Right lobe of liver (tissue), 6 donors: ENCODE measurements around the gene ERCC3. TPM values are rescaled to one million over a fixed set of nuclear protein-coding genes. Genes with fewer than 3 reads are reported as not detected.

Experiments
- ATAC-seq, 4 donors: fragments of 200-7000 bp; cut with Tn5 transposase; one replicate each; pipeline ENCODE4 v1.9.1; 2020; ENCODE audit warnings: mild to moderate bottlenecking in 4 of 4, moderate library complexity in 4 of 4
- DNase-seq, 3 donors: peaks; one replicate each; pipeline ENCODE4 v3.0.0-alpha.2; 2020
- H3K27ac ChIP-seq, 3 donors: fragments of 200-600 bp; one replicate each; pipeline ENCODE4 v1.8.0; 2022
- H3K27me3 ChIP-seq, 2 donors: fragments of 200-600 bp; one replicate each; pipeline ENCODE4 v1.8.0; 2022
- H3K36me3 ChIP-seq, 4 donors: fragments of 200-600 bp; sonication (generic) in 1 of 4; one replicate each; pipeline versions ENCODE4 v1.5.1 to v1.8.0; 2017 to 2022; ENCODE audit warnings: control low read depth in 1 of 4
- H3K4me1 ChIP-seq, 4 donors: fragments of 200-600 bp; sonication (generic) in 1 of 4; one replicate each; pipeline versions ENCODE4 v1.5.1 to v1.8.0; 2017 to 2022; ENCODE audit warnings: control low read depth in 1 of 4
- H3K4me3 ChIP-seq, 3 donors: fragments of 200-600 bp; one replicate each; pipeline ENCODE4 v1.8.0; 2022
- H3K9me3 ChIP-seq, 4 donors: fragments of 200-600 bp; sonication (generic) in 1 of 4; one replicate each; pipeline versions ENCODE4 v1.5.1 to v1.8.0; 2017 to 2022; ENCODE audit warnings: control low read depth in 1 of 4
- POLR2A ChIP-seq: fragments of 450-650 bp; IDR thresholded peaks from one replicate; pipeline ENCODE4 v1.6.1; 2017; ENCODE audit warnings: antibody characterized with exemption, mild to moderate bottlenecking
- WGBS: methylation state at CpG from one replicate; pipeline ENCODE4 v1.1.6; 2018; ENCODE audit warnings: low coverage, low lambda C conversion rate; ENCODE audit not compliant: insufficient coverage; ENCODE audit errors: missing lambda C conversion rate; 5-methylcytosine and 5-hydroxymethylcytosine counted together
- intact Hi-C, 2 donors: fragments of 100-400 bp; cut with DNase I; formaldehyde crosslinking; loops; one replicate each; pipeline versions ENCODE4 v1.11.2 to v1.14.1; 2022
- total RNA-seq, 6 experiments: library from RNA; depleted of rRNA in 2 of 6; stranded (reverse); fragments of >200 nt in 2 of 6; fragmentation: NEBNext Ultra II Directional in 3 of 6; extraction: Animal tissue kit (Norgen Biotek cat#: 25700) in 3 of 6; gene quantifications; one replicate each; pipeline versions ENCODE4 v1.1.0 to v1.2.4, GENCODE V29; 2016 to 2023
- TF ChIP-seq, protein P1 (sequence below), 4 donors: fragments of 200-600 bp in 3 of 4; fragments of 450-650 bp in 1 of 4; IDR thresholded peaks; one replicate each; pipeline versions ENCODE4 v1.5.1 to v1.8.0; 2016 to 2022; ENCODE audit warnings: antibody characterized with exemption in 4 of 4, mild to moderate bottlenecking in 2 of 4
- donor health status: DM: no; HTN: yes; CAD: no.
- donor health status: DM: no; HTN: no; CAD: no.
- donor health status: DM: no; HTN: no; CAD: no.
- donor health status: DM: no; HTN: yes; CAD: no.
- donor health status: DM: no; HTN: yes; CAD: no.

Gene ERCC3
- total RNA-seq, 6 experiments from 2014 or later, result 13.5 to 17.3 (median 16.0) TPM

DNA sequence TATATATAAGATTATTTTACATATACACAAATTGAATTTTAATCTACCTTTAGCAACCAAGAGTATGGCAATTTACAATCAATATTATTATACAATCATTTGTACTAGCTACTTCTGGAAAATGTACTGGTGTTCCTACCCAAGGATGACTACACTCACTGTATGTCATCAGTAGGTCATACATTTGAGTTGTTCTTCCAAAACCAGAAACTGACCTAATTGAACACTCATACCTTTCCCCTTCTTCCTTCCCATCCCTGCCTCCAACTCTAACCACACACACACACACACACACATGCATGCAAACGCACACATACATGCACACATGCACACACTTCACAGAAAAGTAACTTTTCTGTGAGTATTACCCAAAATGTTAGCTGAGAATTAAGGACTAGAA lies 8.2 kb upstream of the ERCC3 start:
- TF ChIP-seq, protein P1, sequence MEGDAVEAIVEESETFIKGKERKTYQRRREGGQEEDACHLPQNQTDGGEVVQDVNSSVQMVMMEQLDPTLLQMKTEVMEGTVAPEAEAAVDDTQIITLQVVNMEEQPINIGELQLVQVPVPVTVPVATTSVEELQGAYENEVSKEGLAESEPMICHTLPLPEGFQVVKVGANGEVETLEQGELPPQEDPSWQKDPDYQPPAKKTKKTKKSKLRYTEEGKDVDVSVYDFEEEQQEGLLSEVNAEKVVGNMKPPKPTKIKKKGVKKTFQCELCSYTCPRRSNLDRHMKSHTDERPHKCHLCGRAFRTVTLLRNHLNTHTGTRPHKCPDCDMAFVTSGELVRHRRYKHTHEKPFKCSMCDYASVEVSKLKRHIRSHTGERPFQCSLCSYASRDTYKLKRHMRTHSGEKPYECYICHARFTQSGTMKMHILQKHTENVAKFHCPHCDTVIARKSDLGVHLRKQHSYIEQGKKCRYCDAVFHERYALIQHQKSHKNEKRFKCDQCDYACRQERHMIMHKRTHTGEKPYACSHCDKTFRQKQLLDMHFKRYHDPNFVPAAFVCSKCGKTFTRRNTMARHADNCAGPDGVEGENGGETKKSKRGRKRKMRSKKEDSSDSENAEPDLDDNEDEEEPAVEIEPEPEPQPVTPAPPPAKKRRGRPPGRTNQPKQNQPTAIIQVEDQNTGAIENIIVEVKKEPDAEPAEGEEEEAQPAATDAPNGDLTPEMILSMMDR (IDR thresholded peaks at IDR 0.05), result no peak
- TF ChIP-seq POLR2A, result no peak
- ATAC-seq, result no peak
- Histone ChIP-seq H3K36me3 (peaks cover 0 to 4% (median 3%) of the 10 kb centered on the region in 4 donors), H3K27me3 (no peaks in the 10 kb centered on the region), H3K27ac (no peak overlapping the region), H3K4me3 (no peak overlapping the region), H3K9me3 (no peaks in the 10 kb centered on the region), H3K4me1 (no peaks in the 10 kb centered on the region)
- WGBS, result 92% methylated on average over 1 of the region's 1 CpG
- DNase-seq, result no peak
- intact Hi-C loops, result no loop called here

DNA sequence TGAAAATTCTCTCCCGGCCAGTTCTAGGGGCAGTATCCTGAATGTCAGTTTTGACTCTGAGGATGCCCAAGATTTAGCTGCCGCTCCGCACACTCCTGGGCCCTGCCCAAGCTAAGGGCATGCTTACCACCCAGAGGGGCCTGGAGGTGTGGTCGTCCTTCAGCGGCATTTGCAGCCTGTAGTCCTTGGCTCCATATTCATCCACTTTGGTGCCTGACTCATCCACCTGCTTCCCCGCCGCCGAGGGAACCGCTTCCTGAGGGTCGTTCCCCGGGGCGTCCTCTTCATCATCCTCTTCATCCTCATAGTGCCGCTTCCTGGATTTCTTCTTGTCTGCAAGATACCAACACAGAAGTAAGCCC lies 577 bp downstream of the ERCC3 start:
- 0% methylated on average over 8 of the region's 13 CpGs for WGBS
- Histone ChIP-seq H3K4me1 (peaks cover 0 to 11% (median 5%) of the 10 kb centered on the region in 4 donors), H3K9me3 (no peaks in the 10 kb centered on the region), H3K4me3 (peak overlapping the region; percentile 90 to 98 (median 91)), H3K27ac (peak overlapping the region in 2 of 3 donors; percentile 58 to 62), H3K36me3 (peaks cover 0 to 42% (median 15%) of the 10 kb centered on the region in 4 donors), H3K27me3 (no peaks in the 10 kb centered on the region)
- TF ChIP-seq POLR2A, result no peak
- TF ChIP-seq, protein P1 (IDR thresholded peaks at IDR 0.05), result no peak
- intact Hi-C loops, result no loop called here
- no peak for DNase-seq
- ATAC-seq, result no peak

DNA sequence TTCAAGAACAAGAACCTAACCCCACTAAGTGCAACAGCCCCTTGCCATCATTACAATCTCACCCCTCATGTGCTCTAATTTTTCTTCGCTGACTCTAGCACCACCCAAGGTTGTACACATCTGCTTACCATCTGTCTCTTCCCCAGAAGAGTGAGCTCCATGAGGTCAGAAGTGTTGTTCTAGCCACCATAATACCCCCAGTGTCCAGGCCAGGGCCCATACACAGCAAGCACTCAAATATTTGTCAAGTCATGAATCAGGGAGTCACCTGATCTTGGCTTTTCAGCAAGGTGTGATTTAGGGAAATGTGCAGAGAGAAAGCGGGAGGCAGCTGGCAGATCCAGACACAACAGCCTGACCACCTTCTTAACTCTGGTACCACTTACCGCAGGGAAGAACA lies 5.7 kb downstream of the ERCC3 start:
- intact Hi-C loops, result no loop called here
- Histone ChIP-seq H3K36me3 (peaks cover 0 to 93% (median 43%) of the 10 kb centered on the region in 4 donors), H3K9me3 (no peaks in the 10 kb centered on the region), H3K4me3 (no peak overlapping the region), H3K27me3 (no peaks in the 10 kb centered on the region), H3K27ac (no peak overlapping the region), H3K4me1 (peaks cover 0 to 7% (median 3%) of the 10 kb centered on the region in 4 donors)
- TF ChIP-seq, protein P1 (IDR thresholded peaks at IDR 0.05), result no peak
- no peak for TF ChIP-seq POLR2A
- ATAC-seq, result no peak
- no peak for DNase-seq
- 100% methylated on average over 2 of the region's 3 CpGs for WGBS

DNA sequence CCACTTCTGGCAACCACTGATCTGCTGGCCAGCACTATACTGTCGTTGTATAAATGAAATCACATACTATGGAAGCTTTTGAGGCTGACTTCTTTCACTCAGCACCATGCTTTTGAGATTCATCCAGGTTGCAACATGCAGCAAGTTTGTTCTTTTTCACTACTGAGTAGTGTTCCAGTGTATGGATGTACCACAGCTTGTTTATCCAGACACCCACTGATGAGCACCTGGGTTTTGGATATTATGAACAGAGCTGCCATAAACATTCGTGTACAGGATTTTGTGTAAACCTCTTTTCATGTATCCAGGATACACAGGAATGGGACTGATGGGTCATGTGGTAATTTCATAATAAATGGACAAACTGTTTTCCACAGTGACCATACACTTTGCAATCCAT lies 10.7 kb downstream of the ERCC3 start:
- no peaks in the 10 kb centered on the region for H3K4me1 ChIP-seq
- no peak for TF ChIP-seq POLR2A
- TF ChIP-seq, protein P1 (IDR thresholded peaks at IDR 0.05), result no peak
- WGBS, result 93% methylated on average over 2 of the region's 2 CpGs
- H3K27me3 ChIP-seq, result no peaks in the 10 kb centered on the region
- ATAC-seq, result no peak
- intact Hi-C loops, result no loop called here
- no peak for DNase-seq
- H3K9me3 ChIP-seq, result no peaks in the 10 kb centered on the region
- peaks cover 0 to 78% (median 39%) of the 10 kb centered on the region in 4 donors for H3K36me3 ChIP-seq
- H3K27ac ChIP-seq, result no peak overlapping the region
- H3K4me3 ChIP-seq, result no peak overlapping the region

DNA sequence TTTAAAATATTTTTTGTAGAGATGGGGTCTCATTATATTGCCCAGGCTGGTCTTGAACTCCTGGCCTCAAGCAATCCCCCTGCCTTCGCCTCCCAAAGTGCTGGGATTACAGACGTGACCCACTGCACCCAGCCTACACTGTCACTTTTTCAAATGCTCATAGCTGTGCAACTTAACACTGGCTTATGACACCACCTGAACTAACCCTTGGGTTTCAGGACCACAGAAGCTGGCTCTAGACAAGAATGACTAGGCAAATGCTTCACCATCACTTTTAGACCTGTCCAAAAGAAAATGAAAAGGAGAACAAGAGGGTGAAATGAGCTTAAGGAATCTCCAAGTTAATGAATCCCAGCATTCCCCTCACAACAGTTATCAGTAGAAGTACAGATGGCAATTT lies 13.3 kb downstream of the ERCC3 start:
- Histone ChIP-seq H3K27ac (no peak overlapping the region), H3K9me3 (no peaks in the 10 kb centered on the region), H3K4me3 (no peak overlapping the region), H3K36me3 (peaks cover 0 to 74% (median 36%) of the 10 kb centered on the region in 4 donors), H3K27me3 (no peaks in the 10 kb centered on the region), H3K4me1 (no peaks in the 10 kb centered on the region)
- ATAC-seq (no peak), DNase-seq (no peak)
- 94% methylated on average over 2 of the region's 2 CpGs for WGBS
- TF ChIP-seq, protein P1 (IDR thresholded peaks at IDR 0.05), result no peak
- TF ChIP-seq POLR2A, result no peak
- intact Hi-C loops, result no loop called here
